Measurements from ENCODE around the gene RNLS. TPM values are rescaled to one million over a fixed set of nuclear protein-coding genes. Genes with fewer than 3 reads are reported as not detected.

RNLS gene
- total and polyA plus RNA-seq, 4 experiments from 2014 or later = 1.7 to 5.8 (median 2.7) TPM

GRCh38 chr10:88388324-88388723, 194.8 kb downstream of the RNLS start:
- Mint-ChIP-seq H3K9me3 (no peaks in the 10 kb centered on the region), H3K36me3 (no peaks in the 10 kb centered on the region), H3K27me3 (no peaks in the 10 kb centered on the region), H3K4me1 (peaks cover 14 to 27% (median 23%) of the 10 kb centered on the region in 4 donors), H3K27ac (no peak overlapping the region), H3K4me3 (no peak overlapping the region)
- no peak overlapping the region for H3K4me3 ChIP-seq (ENCODE audit: low read length in 2 of 2)
- no peaks in the 10 kb centered on the region for H3K27me3 ChIP-seq (ENCODE audit: insufficient read depth, low read length)
- POLR2A ChIA-PET (ENCODE audit: partially characterized antibody) = interaction anchor here (0.6 to 10.0 kb wide), 4 partner anchors 194 to 569 kb away, joined by 3 to 158 read pairs (median 6); partner anchors contain the start of genes KLLN and PTEN
- no peaks in the 10 kb centered on the region for H3K9me3 ChIP-seq (ENCODE audit: control insufficient read depth in 1 of 2, low read length in 2 of 2)
- CTCF ChIA-PET (ENCODE audit: partially characterized antibody) = interaction anchor here (0.6 to 11.0 kb wide), 22 partner anchors 10 to 570 kb away, joined by 3 to 225 read pairs (median 6); partner anchors contain the start of genes ATAD1, KLLN, PTEN and RNLS
- intact Hi-C loops (cut with micrococcal nuclease) = loop anchor here (2.0 to 5.0 kb wide), 3 partner anchors 216 to 321 kb away; no protein-coding TSS in a partner anchor
- H3K27ac ChIP-seq (ENCODE audit: low read depth, low read length) = no peak overlapping the region
- no peaks in the 10 kb centered on the region for H3K36me3 ChIP-seq (ENCODE audit: insufficient read depth, low read length)
- no peak for DNase-seq
- H3K4me1 ChIP-seq (ENCODE audit: insufficient read depth, low read length) = peaks cover 78% of the 10 kb centered on the region

- H3K4me1 ChIP-seq (ENCODE audit: insufficient read depth, low read length) = peaks cover 77% of the 10 kb centered on the region
- H3K27ac Mint-ChIP-seq = no peak overlapping the region
- DNase-seq = peak in 3 of 5 donors; percentile 4 to 31 (median 13)
- intact Hi-C loops (cut with micrococcal nuclease) = loop anchor here (1.0 to 5.0 kb wide), 4 partner anchors 116 to 569 kb away; partner anchors contain the start of gene ATAD1
- H3K36me3 Mint-ChIP-seq = no peaks in the 10 kb centered on the region
- H3K36me3 ChIP-seq (ENCODE audit: insufficient read depth, low read length) = no peaks in the 10 kb centered on the region
- POLR2A ChIA-PET (ENCODE audit: partially characterized antibody) = interaction anchor here (1.0 to 10.0 kb wide), 6 partner anchors 9 to 525 kb away, joined by 3 to 158 read pairs (median 10); partner anchors contain the start of genes KLLN and PTEN
- peak overlapping the region; percentile 80 for H3K27ac ChIP-seq (ENCODE audit: low read depth, low read length)
- no peaks in the 10 kb centered on the region for H3K27me3 Mint-ChIP-seq
- peak overlapping the region in 1 of 8 donors; percentile 6 for H3K4me3 Mint-ChIP-seq
- CTCF ChIA-PET (ENCODE audit: partially characterized antibody) = interaction anchor here (0.8 to 11.0 kb wide), 14 partner anchors 9 to 569 kb away, joined by 3 to 225 read pairs (median 6); partner anchors contain the start of genes ATAD1, KLLN and PTEN
- no peaks in the 10 kb centered on the region for H3K9me3 Mint-ChIP-seq
- peak overlapping the region in 1 of 2 donors; percentile 42 for H3K4me3 ChIP-seq (ENCODE audit: low read length in 2 of 2)
- no peaks in the 10 kb centered on the region for H3K27me3 ChIP-seq (ENCODE audit: insufficient read depth, low read length)
- peaks cover 16 to 25% (median 21%) of the 10 kb centered on the region in 4 donors for H3K4me1 Mint-ChIP-seq
- H3K9me3 ChIP-seq (ENCODE audit: control insufficient read depth in 1 of 2, low read length in 2 of 2) = no peaks in the 10 kb centered on the region
Measured at GRCh38 chr10:88386821-88387773, 196.0 kb downstream of the RNLS start.

GRCh38 chr10:88386204-88386788, 196.8 kb downstream of the RNLS start:
- peaks cover 70% of the 10 kb centered on the region for H3K4me1 ChIP-seq (ENCODE audit: insufficient read depth, low read length)
- H3K27me3 Mint-ChIP-seq = no peaks in the 10 kb centered on the region

GRCh38 chr10:88385601-88386203, 197.4 kb downstream of the RNLS start:
- POLR2A ChIA-PET (ENCODE audit: partially characterized antibody) = interaction anchor here (0.6 to 10.0 kb wide), 13 partner anchors 8 to 567 kb away, joined by 3 to 158 read pairs (median 4); partner anchors contain the start of genes ATAD1, KLLN, PTEN and RNLS
- Histone ChIP-seq H3K36me3 (ENCODE audit: insufficient read depth, low read length) (no peaks in the 10 kb centered on the region), H3K4me1 (ENCODE audit: insufficient read depth, low read length) (peaks cover 70% of the 10 kb centered on the region), H3K27ac (ENCODE audit: low read depth, low read length) (peak overlapping the region; percentile 80), H3K4me3 (ENCODE audit: low read length in 2 of 2) (peak overlapping the region; percentile 17 to 50), H3K27me3 (ENCODE audit: insufficient read depth, low read length) (no peaks in the 10 kb centered on the region), H3K9me3 (ENCODE audit: control insufficient read depth in 1 of 2, low read length in 2 of 2) (no peaks in the 10 kb centered on the region)
- intact Hi-C loops (cut with micrococcal nuclease) = loop anchor here (1.0 to 5.0 kb wide), 5 partner anchors 17 to 567 kb away; partner anchors contain the start of gene ATAD1
- CTCF ChIA-PET (ENCODE audit: partially characterized antibody) = interaction anchor here (0.6 to 11.0 kb wide), 10 partner anchors 69 to 568 kb away, joined by 3 to 225 read pairs (median 6); partner anchors contain the start of genes ATAD1, KLLN and PTEN
- Mint-ChIP-seq H3K27me3 (no peaks in the 10 kb centered on the region), H3K36me3 (no peaks in the 10 kb centered on the region), H3K9me3 (no peaks in the 10 kb centered on the region), H3K4me3 (peak overlapping the region in 4 of 8 donors; percentile 77 to 86 (median 82)), H3K4me1 (peaks cover 10 to 20% (median 17%) of the 10 kb centered on the region in 4 donors), H3K27ac (no peak overlapping the region)
- DNase-seq = peak; percentile 71 to 82 (median 75)

More at GRCh38 chr10:88386204-88386788, 196.8 kb downstream of the RNLS start:
- intact Hi-C loops (cut with micrococcal nuclease) = loop anchor here (1.0 to 5.0 kb wide), 4 partner anchors 115 to 568 kb away; partner anchors contain the start of gene ATAD1
- Mint-ChIP-seq H3K27ac (no peak overlapping the region), H3K9me3 (no peaks in the 10 kb centered on the region), H3K4me1 (peaks cover 10 to 20% (median 17%) of the 10 kb centered on the region in 4 donors), H3K36me3 (no peaks in the 10 kb centered on the region), H3K4me3 (peak overlapping the region in 4 of 8 donors; percentile 26 to 84 (median 60))
- Histone ChIP-seq H3K4me3 (ENCODE audit: low read length in 2 of 2) (peak overlapping the region; percentile 17 to 42), H3K27me3 (ENCODE audit: insufficient read depth, low read length) (no peaks in the 10 kb centered on the region), H3K27ac (ENCODE audit: low read depth, low read length) (peak overlapping the region; percentile 80), H3K36me3 (ENCODE audit: insufficient read depth, low read length) (no peaks in the 10 kb centered on the region), H3K9me3 (ENCODE audit: control insufficient read depth in 1 of 2, low read length in 2 of 2) (no peaks in the 10 kb centered on the region)
- POLR2A ChIA-PET (ENCODE audit: partially characterized antibody) = interaction anchor here (0.6 to 10.0 kb wide), 13 partner anchors 9 to 568 kb away, joined by 3 to 158 read pairs (median 4); partner anchors contain the start of genes ATAD1, KLLN, PTEN and RNLS
- no peak for DNase-seq
- CTCF ChIA-PET (ENCODE audit: partially characterized antibody) = interaction anchor here (0.9 to 11.0 kb wide), 12 partner anchors 70 to 568 kb away, joined by 3 to 225 read pairs (median 6); partner anchors contain the start of genes ATAD1, KLLN and PTEN

GRCh38 chr10:88383276-88383675, 199.8 kb downstream of the RNLS start:
- CTCF ChIA-PET (ENCODE audit: partially characterized antibody) = interaction anchor here (1.1 to 11.0 kb wide), 3 partner anchors 9 to 522 kb away, joined by 3 to 225 read pairs (median 3); partner anchors contain the start of genes KLLN and PTEN
- H3K27ac ChIP-seq (ENCODE audit: low read depth, low read length) = no peak overlapping the region
- H3K4me3 ChIP-seq (ENCODE audit: low read length in 2 of 2) = no peak overlapping the region
- peaks cover 52% of the 10 kb centered on the region for H3K4me1 ChIP-seq (ENCODE audit: insufficient read depth, low read length)
- Mint-ChIP-seq H3K27me3 (no peaks in the 10 kb centered on the region), H3K4me3 (peak overlapping the region in 2 of 8 donors; percentile 2 to 36), H3K36me3 (no peaks in the 10 kb centered on the region), H3K27ac (peak overlapping the region in 3 of 7 donors; percentile 2 to 10 (median 8)), H3K4me1 (peaks cover 10 to 20% (median 17%) of the 10 kb centered on the region in 4 donors), H3K9me3 (no peaks in the 10 kb centered on the region)
- no peaks in the 10 kb centered on the region for H3K27me3 ChIP-seq (ENCODE audit: insufficient read depth, low read length)
- no peaks in the 10 kb centered on the region for H3K9me3 ChIP-seq (ENCODE audit: control insufficient read depth in 1 of 2, low read length in 2 of 2)
- no peaks in the 10 kb centered on the region for H3K36me3 ChIP-seq (ENCODE audit: insufficient read depth, low read length)
- intact Hi-C loops (cut with micrococcal nuclease) = no loop called here
- POLR2A ChIA-PET (ENCODE audit: partially characterized antibody) = interaction anchor here (10.0 kb wide), 1 partner anchor 521 kb away, joined by 158 read pairs; the partner anchor contains the start of genes KLLN and PTEN
- no peak for DNase-seq

GRCh38 chr10:88382699-88383098, 200.4 kb downstream of the RNLS start:
- no peak for DNase-seq
- Histone ChIP-seq H3K36me3 (ENCODE audit: insufficient read depth, low read length) (no peaks in the 10 kb centered on the region), H3K4me1 (ENCODE audit: insufficient read depth, low read length) (peaks cover 46% of the 10 kb centered on the region), H3K27ac (ENCODE audit: low read depth, low read length) (no peak overlapping the region), H3K27me3 (ENCODE audit: insufficient read depth, low read length) (no peaks in the 10 kb centered on the region), H3K9me3 (ENCODE audit: control insufficient read depth in 1 of 2, low read length in 2 of 2) (no peaks in the 10 kb centered on the region), H3K4me3 (ENCODE audit: low read length in 2 of 2) (no peak overlapping the region)
- Mint-ChIP-seq H3K4me3 (no peak overlapping the region), H3K36me3 (no peaks in the 10 kb centered on the region), H3K27ac (no peak overlapping the region), H3K27me3 (no peaks in the 10 kb centered on the region), H3K4me1 (peaks cover 10 to 20% (median 17%) of the 10 kb centered on the region in 4 donors), H3K9me3 (no peaks in the 10 kb centered on the region)
- POLR2A ChIA-PET (ENCODE audit: partially characterized antibody) = interaction anchor here (10.0 kb wide), 1 partner anchor 520 kb away, joined by 158 read pairs; the partner anchor contains the start of genes KLLN and PTEN
- CTCF ChIA-PET (ENCODE audit: partially characterized antibody) = interaction anchor here (1.1 to 11.0 kb wide), 3 partner anchors 9 to 522 kb away, joined by 3 to 225 read pairs (median 3); partner anchors contain the start of genes KLLN and PTEN
- intact Hi-C loops (cut with micrococcal nuclease) = no loop called here

Measured in CD4-positive, alpha-beta memory T cell (primary cell).